ENCODE results near the gene UBA3.

DNA sequence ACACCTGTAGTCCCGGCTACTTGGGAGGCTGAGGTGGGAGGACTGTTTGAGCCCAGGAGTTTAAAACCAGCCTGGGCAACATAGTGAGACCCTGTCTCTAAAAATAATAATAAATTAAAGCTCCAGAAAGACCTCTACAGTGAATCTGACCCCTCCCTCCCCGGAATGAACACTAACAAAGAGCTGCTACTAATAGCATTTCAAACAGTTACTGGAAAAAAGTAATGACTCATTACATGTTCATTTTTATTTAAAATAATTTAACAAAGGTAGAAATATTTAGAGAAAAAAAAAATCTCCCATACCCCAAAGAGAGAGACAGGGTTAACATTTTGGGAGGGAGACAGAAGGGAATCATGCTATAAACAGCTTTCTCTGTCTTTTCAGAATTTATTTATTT is 2.2 kb upstream of the UBA3 start:
- no peak for TF ChIP-seq TAF1 (IDR thresholded peaks at IDR 0.05; ENCODE audit: borderline replicate concordance, insufficient read depth, low read length)
- TF ChIP-seq, protein P1, sequence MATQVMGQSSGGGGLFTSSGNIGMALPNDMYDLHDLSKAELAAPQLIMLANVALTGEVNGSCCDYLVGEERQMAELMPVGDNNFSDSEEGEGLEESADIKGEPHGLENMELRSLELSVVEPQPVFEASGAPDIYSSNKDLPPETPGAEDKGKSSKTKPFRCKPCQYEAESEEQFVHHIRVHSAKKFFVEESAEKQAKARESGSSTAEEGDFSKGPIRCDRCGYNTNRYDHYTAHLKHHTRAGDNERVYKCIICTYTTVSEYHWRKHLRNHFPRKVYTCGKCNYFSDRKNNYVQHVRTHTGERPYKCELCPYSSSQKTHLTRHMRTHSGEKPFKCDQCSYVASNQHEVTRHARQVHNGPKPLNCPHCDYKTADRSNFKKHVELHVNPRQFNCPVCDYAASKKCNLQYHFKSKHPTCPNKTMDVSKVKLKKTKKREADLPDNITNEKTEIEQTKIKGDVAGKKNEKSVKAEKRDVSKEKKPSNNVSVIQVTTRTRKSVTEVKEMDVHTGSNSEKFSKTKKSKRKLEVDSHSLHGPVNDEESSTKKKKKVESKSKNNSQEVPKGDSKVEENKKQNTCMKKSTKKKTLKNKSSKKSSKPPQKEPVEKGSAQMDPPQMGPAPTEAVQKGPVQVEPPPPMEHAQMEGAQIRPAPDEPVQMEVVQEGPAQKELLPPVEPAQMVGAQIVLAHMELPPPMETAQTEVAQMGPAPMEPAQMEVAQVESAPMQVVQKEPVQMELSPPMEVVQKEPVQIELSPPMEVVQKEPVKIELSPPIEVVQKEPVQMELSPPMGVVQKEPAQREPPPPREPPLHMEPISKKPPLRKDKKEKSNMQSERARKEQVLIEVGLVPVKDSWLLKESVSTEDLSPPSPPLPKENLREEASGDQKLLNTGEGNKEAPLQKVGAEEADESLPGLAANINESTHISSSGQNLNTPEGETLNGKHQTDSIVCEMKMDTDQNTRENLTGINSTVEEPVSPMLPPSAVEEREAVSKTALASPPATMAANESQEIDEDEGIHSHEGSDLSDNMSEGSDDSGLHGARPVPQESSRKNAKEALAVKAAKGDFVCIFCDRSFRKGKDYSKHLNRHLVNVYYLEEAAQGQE (IDR thresholded peaks at IDR 0.05; ENCODE audit: insufficient read depth in 1 of 2, low read depth in 2 of 2, low read length in 2 of 2): no peak
- no peak for TF ChIP-seq SIN3A (IDR thresholded peaks at IDR 0.05; ENCODE audit: borderline replicate concordance, insufficient read depth, low read length)
